Testis (tissue), 3 donors: ENCODE measurements around the gene AMZ1. TPM values are rescaled to one million over a fixed set of nuclear protein-coding genes. Genes with fewer than 3 reads are reported as not detected.

Source experiments
- DNase-seq: peaks from one replicate; pipeline ENCODE4 v3.0.0-alpha.2; 2019
- H3K27ac ChIP-seq, 2 donors: fragments of 200-600 bp; sonication (generic); one replicate each; pipeline ENCODE4 v1.5.1; 2019
- H3K27me3 ChIP-seq: fragments of 200-600 bp; sonication (generic); one replicate; pipeline ENCODE4 v1.5.1; 2019
- H3K36me3 ChIP-seq: fragments of 200-600 bp; sonication (generic); one replicate; pipeline ENCODE4 v1.5.1; 2017; ENCODE audit warnings: low read depth; ENCODE audit errors: missing control alignments
- H3K4me1 ChIP-seq: fragments of 200-600 bp; sonication (generic); one replicate; pipeline ENCODE4 v1.5.1; 2019
- H3K4me3 ChIP-seq, 2 donors: fragments of 200-600 bp; sonication (generic); one replicate each; pipeline ENCODE4 v1.5.1; 2017 to 2019
- H3K9me3 ChIP-seq: fragments of 200-600 bp; sonication (generic); one replicate; pipeline ENCODE4 v1.5.1; 2017
- POLR2A ChIP-seq: fragments of 450-650 bp; IDR thresholded peaks from one replicate; pipeline ENCODE4 v1.6.1; 2017; ENCODE audit warnings: antibody characterized with exemption, mild to moderate bottlenecking, moderate library complexity
- WGBS, 2 donors: methylation state at CpG; one replicate each; pipeline ENCODE4 v1.1.5; 2018; 5-methylcytosine and 5-hydroxymethylcytosine counted together
- intact Hi-C: fragments of 100-400 bp; cut with DNase I; formaldehyde crosslinking; loops from one replicate; pipeline ENCODE4 v1.15.1; 2023; ENCODE audit warnings: low total_unique reads
- polyA plus RNA-seq: library from polyadenylated mRNA; stranded (reverse); fragments of 350-450 nt; fragmentation: Illumina TruSeq; extraction: RNeasy Lipid Tissue Mini Kit (QIAGEN cat#74804); gene quantifications from one replicate; pipeline ENCODE4 v1.2.3, GENCODE V29; 2014; ENCODE audit warnings: low read depth, low replicate concordance; ENCODE audit not compliant: insufficient read depth
- total RNA-seq, 2 donors: library from RNA; depleted of rRNA; stranded (reverse); fragments of >200 nt; gene quantifications; one replicate each; pipeline ENCODE4 v1.2.3, GENCODE V29; 2016
- TF ChIP-seq, protein P1 (sequence below), 3 experiments: fragments of 450-650 bp in 2 of 3; fragments of 200-600 bp in 1 of 3; sonication (generic) in 1 of 3; IDR thresholded peaks; one replicate each; pipeline ENCODE4 v1.5.1; 2016 to 2019; ENCODE audit warnings: antibody characterized with exemption in 3 of 3, mild to moderate bottlenecking in 2 of 3, moderate library complexity in 1 of 3

Gene AMZ1
- total and polyA plus RNA-seq, 3 donors from 2014 or later = 1.1 to 3.2 (median 2.7) TPM

- WGBS, 2 donors = 41 to 42% methylated on average over 18 to 22 of the region's 22 CpGs
- peaks cover 68% of the 10 kb centered on the region for H3K4me1 ChIP-seq
- DNase-seq = peak; percentile 92
- no peak overlapping the region for H3K4me3 ChIP-seq
- no peaks in the 10 kb centered on the region for H3K27me3 ChIP-seq
- no peak for TF ChIP-seq POLR2A
- TF ChIP-seq, protein P1, sequence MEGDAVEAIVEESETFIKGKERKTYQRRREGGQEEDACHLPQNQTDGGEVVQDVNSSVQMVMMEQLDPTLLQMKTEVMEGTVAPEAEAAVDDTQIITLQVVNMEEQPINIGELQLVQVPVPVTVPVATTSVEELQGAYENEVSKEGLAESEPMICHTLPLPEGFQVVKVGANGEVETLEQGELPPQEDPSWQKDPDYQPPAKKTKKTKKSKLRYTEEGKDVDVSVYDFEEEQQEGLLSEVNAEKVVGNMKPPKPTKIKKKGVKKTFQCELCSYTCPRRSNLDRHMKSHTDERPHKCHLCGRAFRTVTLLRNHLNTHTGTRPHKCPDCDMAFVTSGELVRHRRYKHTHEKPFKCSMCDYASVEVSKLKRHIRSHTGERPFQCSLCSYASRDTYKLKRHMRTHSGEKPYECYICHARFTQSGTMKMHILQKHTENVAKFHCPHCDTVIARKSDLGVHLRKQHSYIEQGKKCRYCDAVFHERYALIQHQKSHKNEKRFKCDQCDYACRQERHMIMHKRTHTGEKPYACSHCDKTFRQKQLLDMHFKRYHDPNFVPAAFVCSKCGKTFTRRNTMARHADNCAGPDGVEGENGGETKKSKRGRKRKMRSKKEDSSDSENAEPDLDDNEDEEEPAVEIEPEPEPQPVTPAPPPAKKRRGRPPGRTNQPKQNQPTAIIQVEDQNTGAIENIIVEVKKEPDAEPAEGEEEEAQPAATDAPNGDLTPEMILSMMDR (IDR thresholded peaks at IDR 0.05) = peak in 1 of 3 experiments; percentile 17
- no peaks in the 10 kb centered on the region for H3K36me3 ChIP-seq
- intact Hi-C loops = no loop called here
- H3K27ac ChIP-seq = peak overlapping the region; percentile 40 to 93
- H3K9me3 ChIP-seq = no peaks in the 10 kb centered on the region
Measured at GRCh38 chr7:2760098-2760889, 72.3 kb downstream of the AMZ1 start.

DNA sequence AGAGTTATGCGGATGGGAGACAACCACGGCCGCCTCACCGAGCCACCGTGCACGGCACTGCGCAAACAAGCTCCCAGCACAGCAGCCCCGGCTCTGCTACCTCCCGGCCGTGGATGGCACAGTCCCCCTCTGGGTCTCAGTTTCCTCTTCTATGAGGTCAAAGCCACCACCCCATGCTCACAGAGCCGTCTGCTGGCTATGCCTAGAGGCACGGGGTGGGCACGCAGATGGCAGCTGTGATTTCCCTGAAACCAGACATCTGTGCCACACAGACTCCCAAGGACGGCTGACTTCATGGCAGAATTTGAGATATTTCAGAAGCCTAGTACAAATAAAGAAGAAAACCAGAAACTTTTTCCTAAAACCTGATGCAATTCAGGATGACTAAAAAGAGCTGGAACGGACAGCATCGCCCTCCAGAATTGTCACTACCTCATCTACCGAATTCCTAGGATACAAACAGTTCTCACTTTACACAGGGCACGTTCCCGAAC is 73.2 kb downstream of the AMZ1 start:
- intact Hi-C loops = no loop called here

GRCh38 chr7:2761801-2762497 is 73.9 kb downstream of the AMZ1 start:
- no peak for TF ChIP-seq POLR2A
- TF ChIP-seq, protein P1 (IDR thresholded peaks at IDR 0.05) = no peak
- intact Hi-C loops = no loop called here
- DNase-seq = no peak
- Histone ChIP-seq H3K4me3 (peak overlapping the region in 1 of 2 donors; percentile 47), H3K4me1 (peaks cover 68% of the 10 kb centered on the region), H3K36me3 (no peaks in the 10 kb centered on the region), H3K9me3 (no peaks in the 10 kb centered on the region), H3K27me3 (no peaks in the 10 kb centered on the region), H3K27ac (peak overlapping the region; percentile 93 to 95)
- 69 to 70% methylated on average over 28 to 29 of the region's 29 CpGs for WGBS, 2 donors

More for the DNA sequence above, 73.2 kb downstream of the AMZ1 start:
- TF ChIP-seq, protein P1 (IDR thresholded peaks at IDR 0.05) = no peak
- TF ChIP-seq POLR2A = no peak
- peak overlapping the region; percentile 93 to 95 for H3K27ac ChIP-seq
- H3K27me3 ChIP-seq = no peaks in the 10 kb centered on the region
- H3K4me3 ChIP-seq = no peak overlapping the region
- H3K4me1 ChIP-seq = peaks cover 68% of the 10 kb centered on the region
- WGBS, 2 donors = 90 to 92% methylated on average over 13 to 19 of the region's 19 CpGs
- no peaks in the 10 kb centered on the region for H3K36me3 ChIP-seq
- DNase-seq = no peak
- H3K9me3 ChIP-seq = no peaks in the 10 kb centered on the region

GRCh38 chr7:2763597-2763996 is 75.6 kb downstream of the AMZ1 start:
- H3K27me3 ChIP-seq = no peaks in the 10 kb centered on the region
- WGBS, 2 donors = 24 to 32% methylated on average over 6 of the region's 6 CpGs
- H3K4me1 ChIP-seq = peaks cover 55% of the 10 kb centered on the region
- TF ChIP-seq, protein P1 (IDR thresholded peaks at IDR 0.05) = no peak
- no peak for TF ChIP-seq POLR2A
- peak; percentile 40 for DNase-seq
- H3K27ac ChIP-seq = peak overlapping the region; percentile 93 to 95
- H3K36me3 ChIP-seq = no peaks in the 10 kb centered on the region
- H3K4me3 ChIP-seq = peak overlapping the region in 1 of 2 donors; percentile 47
- H3K9me3 ChIP-seq = no peaks in the 10 kb centered on the region
- intact Hi-C loops = no loop called here
